Stimulated activated naive CD8-positive, alpha-beta T cell treated with anti-CD3 and anti-CD28 coated beads, Interleukin-15, Interleukin-2, amounts not matched to agents 100 ng/mL and 50 ng/mL, for 24 hours (primary cell): ENCODE data around the gene BABAM2.
A peak's percentile ranks its signal among the peaks of the same experiment; 100 is the strongest.

ENCODE experiments used
- H3K27ac Mint-ChIP-seq: one replicate; pipeline ENCODE4 v1.8.0; 2021; ENCODE audit warnings: mild to moderate bottlenecking, mixed read lengths
- H3K27me3 Mint-ChIP-seq: one replicate; pipeline ENCODE4 v1.8.0; 2021; ENCODE audit warnings: mixed read lengths
- H3K36me3 Mint-ChIP-seq: one replicate; pipeline ENCODE4 v1.8.0; 2021; ENCODE audit warnings: low read depth, mixed read lengths
- H3K4me1 Mint-ChIP-seq: one replicate; pipeline ENCODE4 v1.8.0; 2021; ENCODE audit warnings: low read depth, mixed read lengths
- H3K4me3 Mint-ChIP-seq: one replicate; pipeline ENCODE4 v1.8.0; 2021; ENCODE audit warnings: mild to moderate bottlenecking, mixed read lengths
- H3K9me3 Mint-ChIP-seq: one replicate; pipeline ENCODE4 v1.8.0; 2021; ENCODE audit warnings: mixed read lengths

Gene BABAM2

DNA sequence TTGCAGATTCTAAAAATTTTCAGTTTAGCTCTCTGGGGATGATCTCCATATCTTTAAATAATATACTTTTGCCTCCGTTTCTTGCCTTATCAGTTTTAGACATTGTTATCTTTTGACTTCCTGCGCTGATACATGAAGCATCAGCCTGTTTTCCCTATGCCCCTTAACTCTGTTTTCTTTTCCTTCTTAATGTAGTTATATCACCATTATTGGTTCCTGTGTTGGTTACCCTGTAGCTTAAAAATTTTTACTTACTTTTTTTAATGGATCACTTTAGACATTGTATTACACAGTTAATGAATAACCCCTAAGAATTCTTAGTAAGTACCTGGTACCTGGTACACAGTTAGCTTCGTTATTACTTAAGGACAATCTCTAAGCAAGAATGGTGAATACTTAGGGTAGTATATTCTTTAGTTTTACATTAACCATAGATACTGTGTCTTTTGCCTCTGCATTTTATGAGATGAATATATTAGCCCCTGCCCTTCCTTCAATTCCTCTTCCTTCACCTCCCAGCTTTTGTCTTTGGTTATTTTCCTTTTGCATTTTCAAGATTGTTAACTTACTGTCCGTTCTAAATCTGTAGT, 40.9 kb downstream of the BABAM2 start:
- Mint-ChIP-seq H3K4me3 (no peak overlapping the region), H3K27ac (no peak overlapping the region), H3K4me1 (peaks cover 1% of the 10 kb centered on the region), H3K27me3 (no peaks in the 10 kb centered on the region), H3K9me3 (no peaks in the 10 kb centered on the region), H3K36me3 (peaks cover 41% of the 10 kb centered on the region)

DNA sequence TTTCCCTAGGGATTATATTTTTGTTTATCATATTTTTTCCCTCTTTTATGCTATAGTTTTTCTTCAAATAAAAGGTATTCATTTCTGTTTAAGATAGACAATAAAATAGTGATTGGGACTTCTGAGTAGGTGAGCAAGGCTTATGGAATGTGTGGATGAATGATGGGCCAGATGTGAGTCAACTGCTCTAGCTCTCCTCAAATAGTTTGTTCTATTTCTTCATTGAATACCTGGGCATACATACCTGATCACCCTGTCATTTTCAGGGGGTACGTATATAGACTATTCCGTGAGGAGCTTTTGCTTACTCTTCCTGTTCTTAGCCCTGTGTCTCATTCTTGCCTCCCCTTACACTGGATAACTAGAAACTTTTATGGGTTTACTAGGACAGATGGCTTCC, 41.9 kb downstream of the BABAM2 start:
- peaks cover 36% of the 10 kb centered on the region for H3K36me3 Mint-ChIP-seq
- H3K27ac Mint-ChIP-seq: no peak overlapping the region
- H3K4me1 Mint-ChIP-seq: peaks cover 4% of the 10 kb centered on the region
- H3K27me3 Mint-ChIP-seq: no peaks in the 10 kb centered on the region
- H3K4me3 Mint-ChIP-seq: no peak overlapping the region
- H3K9me3 Mint-ChIP-seq: no peaks in the 10 kb centered on the region

- H3K9me3 Mint-ChIP-seq: no peaks in the 10 kb centered on the region
- H3K27ac Mint-ChIP-seq: no peak overlapping the region
- H3K4me3 Mint-ChIP-seq: no peak overlapping the region
- peaks cover 10% of the 10 kb centered on the region for H3K4me1 Mint-ChIP-seq
- H3K27me3 Mint-ChIP-seq: no peaks in the 10 kb centered on the region
- H3K36me3 Mint-ChIP-seq: peaks cover 35% of the 10 kb centered on the region
Observed at GRCh38 chr2:27935026-27935425, 44.5 kb downstream of the BABAM2 start.

DNA sequence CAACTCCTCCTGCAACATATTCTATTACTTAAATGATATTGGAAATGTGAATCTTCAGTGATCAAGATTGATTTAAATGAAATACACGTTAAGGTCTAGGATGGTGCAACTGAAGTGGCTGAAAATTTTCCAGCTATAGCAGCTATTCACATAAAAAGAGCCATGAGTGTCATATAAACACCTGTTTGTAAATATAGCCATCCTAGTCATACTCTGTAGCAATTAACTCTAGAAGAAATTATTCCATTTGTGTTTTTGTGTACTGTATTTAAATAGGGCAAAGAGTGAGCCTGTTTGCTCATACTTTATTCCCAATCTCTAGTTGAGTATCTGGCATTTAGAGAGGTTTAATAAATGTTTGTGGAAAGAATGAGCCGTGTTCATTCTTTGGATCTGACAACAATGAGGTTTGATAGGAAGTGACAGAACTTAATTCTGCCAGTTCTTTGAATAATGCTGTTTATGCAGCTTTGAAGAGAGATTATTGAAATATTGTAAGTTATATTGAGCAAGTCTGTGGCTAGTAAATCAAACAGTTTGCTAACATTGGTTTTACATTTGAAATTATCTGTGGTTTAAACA, 49.7 kb downstream of the BABAM2 start:
- peaks cover 13% of the 10 kb centered on the region for H3K36me3 Mint-ChIP-seq
- no peaks in the 10 kb centered on the region for H3K27me3 Mint-ChIP-seq
- H3K27ac Mint-ChIP-seq: no peak overlapping the region
- no peak overlapping the region for H3K4me3 Mint-ChIP-seq
- H3K4me1 Mint-ChIP-seq: peaks cover 10% of the 10 kb centered on the region
- no peaks in the 10 kb centered on the region for H3K9me3 Mint-ChIP-seq

DNA sequence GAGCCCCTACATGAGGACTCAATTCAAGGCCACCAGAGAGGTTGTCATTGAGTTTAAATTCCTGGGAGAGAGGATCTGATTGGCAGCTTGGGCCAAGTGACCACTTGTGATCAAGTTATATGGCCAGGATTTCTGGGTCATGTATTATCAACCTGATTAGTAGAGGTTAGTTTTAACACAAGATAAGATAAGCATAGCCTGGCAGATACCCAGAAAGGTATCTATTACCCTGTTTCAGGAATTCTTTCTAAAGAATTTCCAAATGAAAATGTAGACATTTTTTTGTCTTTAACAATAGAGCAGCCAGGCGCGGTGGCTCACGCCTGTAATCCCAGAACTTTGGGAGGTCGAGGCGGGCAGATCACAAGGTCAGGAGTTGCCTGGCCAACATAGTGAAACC, 50.5 kb downstream of the BABAM2 start:
- Mint-ChIP-seq H3K36me3 (peaks cover 13% of the 10 kb centered on the region), H3K27ac (no peak overlapping the region), H3K4me1 (peaks cover 10% of the 10 kb centered on the region), H3K27me3 (no peaks in the 10 kb centered on the region), H3K9me3 (no peaks in the 10 kb centered on the region), H3K4me3 (no peak overlapping the region)

- Mint-ChIP-seq H3K4me1 (peaks cover 13% of the 10 kb centered on the region), H3K27ac (no peak overlapping the region), H3K4me3 (no peak overlapping the region), H3K9me3 (no peaks in the 10 kb centered on the region), H3K27me3 (no peaks in the 10 kb centered on the region), H3K36me3 (peaks cover 9% of the 10 kb centered on the region)
Observed at GRCh38 chr2:27942612-27943547, 52.4 kb downstream of the BABAM2 start.

DNA sequence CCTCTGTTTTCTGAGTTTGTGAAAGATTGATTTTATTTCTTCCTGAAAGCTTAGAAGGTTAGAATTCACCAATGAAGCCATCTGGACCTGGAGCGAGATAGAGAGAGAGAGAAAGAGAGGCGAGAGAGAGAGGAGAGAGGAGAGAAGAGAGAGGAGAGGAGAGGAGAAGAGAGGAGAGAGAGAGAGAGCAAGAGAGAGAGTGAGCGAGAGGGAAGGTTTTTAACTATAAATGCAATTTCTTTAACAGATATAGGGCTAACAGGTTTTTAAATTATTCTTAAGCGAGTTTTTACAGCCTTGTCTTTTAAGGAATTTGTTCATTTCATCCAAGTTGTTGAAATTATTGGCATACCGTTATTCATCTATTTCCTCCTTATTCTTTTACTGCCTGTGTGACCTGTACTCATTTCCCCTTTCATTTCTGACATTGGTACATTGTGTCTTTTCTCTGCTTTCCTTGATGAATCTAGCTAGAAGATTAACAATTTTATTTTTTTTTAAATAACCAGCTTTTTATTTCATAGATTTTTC, 56.1 kb downstream of the BABAM2 start:
- Mint-ChIP-seq H3K27ac (no peak overlapping the region), H3K36me3 (peaks cover 30% of the 10 kb centered on the region), H3K4me1 (peaks cover 35% of the 10 kb centered on the region), H3K4me3 (no peak overlapping the region), H3K9me3 (peaks cover 8% of the 10 kb centered on the region), H3K27me3 (no peaks in the 10 kb centered on the region)

- Mint-ChIP-seq H3K4me1 (peaks cover 72% of the 10 kb centered on the region), H3K4me3 (no peak overlapping the region), H3K9me3 (peaks cover 8% of the 10 kb centered on the region), H3K27ac (no peak overlapping the region), H3K27me3 (no peaks in the 10 kb centered on the region), H3K36me3 (peaks cover 39% of the 10 kb centered on the region)
Observed at GRCh38 chr2:27952070-27952469, 61.5 kb downstream of the BABAM2 start.

DNA sequence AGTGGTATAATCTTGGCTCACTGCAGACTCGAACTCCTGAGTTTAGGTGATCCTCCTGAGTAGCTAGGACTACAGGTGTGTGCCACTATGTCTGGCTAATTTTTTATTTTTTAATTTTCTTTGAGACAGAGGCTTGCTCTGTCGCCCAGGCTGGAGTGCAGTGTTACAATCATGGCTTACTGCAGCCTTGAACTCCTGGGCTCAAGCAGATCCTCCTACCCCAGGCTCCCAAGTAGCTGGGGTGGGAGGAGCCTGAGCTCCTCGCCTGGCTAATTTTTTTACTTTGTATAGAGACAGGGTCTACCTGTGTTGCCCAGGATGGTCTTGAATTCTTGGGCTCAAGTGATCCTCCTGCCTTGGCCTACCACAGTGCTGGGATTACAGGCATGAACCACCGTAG, 62.5 kb downstream of the BABAM2 start:
- no peaks in the 10 kb centered on the region for H3K27me3 Mint-ChIP-seq
- H3K36me3 Mint-ChIP-seq: peaks cover 45% of the 10 kb centered on the region
- H3K4me3 Mint-ChIP-seq: no peak overlapping the region
- peaks cover 8% of the 10 kb centered on the region for H3K9me3 Mint-ChIP-seq
- H3K4me1 Mint-ChIP-seq: peaks cover 80% of the 10 kb centered on the region
- no peak overlapping the region for H3K27ac Mint-ChIP-seq

DNA sequence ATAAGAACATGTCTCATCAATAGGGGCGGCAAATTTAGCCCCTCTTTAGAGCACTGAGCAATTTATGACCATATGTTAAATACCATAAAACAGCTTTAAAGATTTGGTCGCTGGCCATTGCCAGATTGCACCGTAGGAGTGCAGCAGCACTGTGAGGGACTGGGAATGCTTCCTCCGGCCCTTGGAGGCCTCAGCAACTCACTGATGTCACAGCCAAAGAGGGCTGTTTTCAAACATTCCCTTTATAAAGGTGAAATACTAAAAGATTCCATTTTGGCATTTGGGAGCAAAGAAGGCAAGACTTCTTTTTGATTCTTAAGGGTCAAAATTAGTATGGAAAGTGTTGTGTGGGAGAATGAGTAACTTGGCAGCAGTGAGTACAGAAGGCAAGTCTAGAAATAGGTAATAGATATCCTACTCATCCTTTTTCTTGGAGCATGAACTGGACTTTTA, 63.7 kb downstream of the BABAM2 start:
- Mint-ChIP-seq H3K9me3 (peaks cover 8% of the 10 kb centered on the region), H3K27me3 (no peaks in the 10 kb centered on the region), H3K36me3 (peaks cover 39% of the 10 kb centered on the region), H3K4me3 (peak overlapping the region; percentile 17), H3K4me1 (peaks cover 85% of the 10 kb centered on the region), H3K27ac (peak overlapping the region; percentile 93)

GRCh38 chr2:27954771-27955383, 64.3 kb downstream of the BABAM2 start:
- Mint-ChIP-seq H3K27ac (peak overlapping the region; percentile 93), H3K36me3 (peaks cover 36% of the 10 kb centered on the region), H3K27me3 (no peaks in the 10 kb centered on the region), H3K4me1 (peaks cover 88% of the 10 kb centered on the region), H3K4me3 (peak overlapping the region; percentile 66), H3K9me3 (peaks cover 8% of the 10 kb centered on the region)

GRCh38 chr2:27955384-27956161, 65.0 kb downstream of the BABAM2 start:
- Mint-ChIP-seq H3K4me1 (peaks cover 89% of the 10 kb centered on the region), H3K27me3 (no peaks in the 10 kb centered on the region), H3K27ac (peak overlapping the region; percentile 93), H3K4me3 (peak overlapping the region; percentile 66), H3K9me3 (peaks cover 8% of the 10 kb centered on the region), H3K36me3 (peaks cover 31% of the 10 kb centered on the region)

DNA sequence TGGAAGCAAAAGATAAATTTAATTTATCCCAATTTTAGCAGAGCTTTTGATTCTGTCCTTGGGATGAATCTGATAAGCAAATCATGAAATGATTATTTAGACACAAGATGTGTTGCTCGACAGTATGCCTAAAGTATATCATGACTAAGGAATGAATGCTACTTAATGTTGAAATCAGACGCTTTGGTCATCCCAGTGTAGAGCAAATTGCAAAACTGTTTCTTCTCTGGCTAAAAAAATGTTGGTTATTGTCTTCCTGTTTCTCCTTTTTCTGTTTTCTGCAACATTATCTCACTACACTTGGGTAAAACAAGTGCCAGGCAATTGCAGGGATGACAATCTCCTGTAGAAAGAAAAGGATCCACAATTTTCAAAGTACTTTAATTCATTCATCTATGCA, 66.4 kb downstream of the BABAM2 start:
- H3K9me3 Mint-ChIP-seq: no peaks in the 10 kb centered on the region
- H3K4me3 Mint-ChIP-seq: no peak overlapping the region
- H3K27me3 Mint-ChIP-seq: no peaks in the 10 kb centered on the region
- no peak overlapping the region for H3K27ac Mint-ChIP-seq
- peaks cover 18% of the 10 kb centered on the region for H3K36me3 Mint-ChIP-seq
- peaks cover 90% of the 10 kb centered on the region for H3K4me1 Mint-ChIP-seq

GRCh38 chr2:27958711-27959378, 68.3 kb downstream of the BABAM2 start:
- H3K27ac Mint-ChIP-seq: no peak overlapping the region
- H3K36me3 Mint-ChIP-seq: peaks cover 15% of the 10 kb centered on the region
- no peaks in the 10 kb centered on the region for H3K27me3 Mint-ChIP-seq
- H3K4me3 Mint-ChIP-seq: no peak overlapping the region
- peaks cover 84% of the 10 kb centered on the region for H3K4me1 Mint-ChIP-seq
- H3K9me3 Mint-ChIP-seq: no peaks in the 10 kb centered on the region
